ENCODE measurements around the gene IFI16. TPM values are rescaled to one million over a fixed set of nuclear protein-coding genes. Genes with fewer than 3 reads are reported as not detected.

Gene IFI16
- total and polyA plus RNA-seq, 2 of the 4 experiments (the other 2 are of a cell fraction), result 45.0 to 65.3 TPM

DNA sequence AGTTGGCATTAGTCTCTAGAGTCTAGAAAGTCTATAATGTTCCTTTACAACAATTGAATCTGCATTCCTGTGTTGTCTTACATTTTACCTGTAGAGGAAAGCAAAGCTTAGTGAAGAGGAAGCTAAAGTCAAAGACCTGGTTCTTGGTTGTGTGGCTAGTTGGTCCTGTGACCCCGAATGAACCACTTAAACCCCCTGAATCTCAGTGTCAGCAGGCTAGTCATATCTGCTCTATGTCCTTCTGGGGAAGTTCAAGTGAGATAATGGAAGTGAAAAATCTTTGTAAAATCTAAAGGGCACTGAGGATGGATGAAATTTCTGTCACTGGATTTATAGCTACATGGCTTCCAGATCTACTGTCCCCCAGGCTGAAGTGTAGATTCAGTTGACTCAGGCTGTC, 90.9 kb downstream of the IFI16 start:
- Histone ChIP-seq H2AFZ (replicated peaks; ENCODE audit: low read length, poor library complexity) (no peak overlapping the region), H4K91ac (ENCODE audit: insufficient read depth, low read depth, low read length) (no peak overlapping the region), H3K9me3 (ENCODE audit: control insufficient read depth, insufficient read depth, low read length) (no peaks in the 10 kb centered on the region), H3K23ac (ENCODE audit: low read depth, low read length) (no peak overlapping the region), H2BK120ac (ENCODE audit: low read depth, low read length) (no peak overlapping the region), H3K27ac (ENCODE audit: insufficient read depth, low read length) (no peak overlapping the region), H2AK5ac (ENCODE audit: low read depth, low read length) (no peak overlapping the region), H3K79me1 (ENCODE audit: low read depth in 1 of 2, low read length in 2 of 2) (no peaks in the 10 kb centered on the region), H3K56ac (ENCODE audit: extremely low read depth, insufficient read depth, low read length) (no peak overlapping the region), H2AK9ac (replicated peaks; ENCODE audit: low read depth, low read length, poor library complexity) (no peak overlapping the region), H3K4me2 (ENCODE audit: low read depth, low read length) (no peak overlapping the region), H2BK5ac (ENCODE audit: low read depth, low read length, poor library complexity, severe bottlenecking) (no peak overlapping the region), H3K18ac (ENCODE audit: low read depth, low read length) (no peak overlapping the region), H3K4me1 (ENCODE audit: control insufficient read depth, insufficient read depth, low read length) (no peaks in the 10 kb centered on the region), H3K27me3 (ENCODE audit: control insufficient read depth, insufficient read depth, low read length) (peaks cover 3% of the 10 kb centered on the region), H4K5ac (ENCODE audit: low read depth, low read length) (no peak overlapping the region), H3K14ac (replicated peaks; ENCODE audit: low read depth, low read length) (no peak overlapping the region), H2BK15ac (ENCODE audit: low read depth, low read length) (no peak overlapping the region), H3K36me3 (ENCODE audit: control insufficient read depth, insufficient read depth, low read length) (no peaks in the 10 kb centered on the region), H3K4me3 (ENCODE audit: insufficient read depth, low read depth, low read length) (no peak overlapping the region), H3K9ac (ENCODE audit: low read depth, low read length) (no peak overlapping the region), H4K8ac (ENCODE audit: low read depth in 2 of 2, low read length in 2 of 2) (no peak overlapping the region), H3K9me1 (ENCODE audit: insufficient read depth, low read length) (no peaks in the 10 kb centered on the region), H3K4ac (ENCODE audit: low read depth, low read length) (no peak overlapping the region), H2BK20ac (ENCODE audit: low read depth, low read length) (no peak overlapping the region), H4K20me1 (ENCODE audit: insufficient read depth, low read length) (no peaks in the 10 kb centered on the region)
- BruUV-seq (replicated peaks), result no TSS peak
- CTCF ChIA-PET, result no interaction called here
- dilution Hi-C loops (cut with HindIII; ENCODE audit: low sequenced_read_pairs, unreplicated experiment) (no loop called here), intact Hi-C loops (cut with micrococcal nuclease) (no loop called here), in situ Hi-C loops (cut with MboI; ENCODE audit: low sequenced_read_pairs) (no loop called here)
- ATAC-seq (ENCODE audit: low read depth), result no peak
- WGBS, 2 experiments (ENCODE audit: extremely low coverage in 2 of 2, insufficient read length in 1 of 2), result no CpG with 5 or more reads among the region's 1 CpG
- TF ChIP-seq POLR2A (IDR thresholded peaks at IDR 0.05; ENCODE audit: low read depth, low read length) (no peak), RFX5 (IDR thresholded peaks at IDR 0.05; ENCODE audit: low read depth, low read length) (no peak), RCOR1 (IDR thresholded peaks at IDR 0.05; ENCODE audit: insufficient replicate concordance, low read length) (no peak), MXI1 (IDR thresholded peaks at IDR 0.05; ENCODE audit: borderline replicate concordance, low read depth, low read length) (no peak), MAFK (IDR thresholded peaks at IDR 0.05; ENCODE audit: low read depth, low read length) (no peak), SMC3 (IDR thresholded peaks at IDR 0.05; ENCODE audit: low read depth, low read length) (no peak), FOS (IDR thresholded peaks at IDR 0.05; ENCODE audit: low read depth, low read length) (no peak), RAD21 (IDR thresholded peaks at IDR 0.05; ENCODE audit: low read length) (no peak), BHLHE40 (IDR thresholded peaks at IDR 0.05; ENCODE audit: low read depth, low read length) (no peak), MAZ (IDR thresholded peaks at IDR 0.05; ENCODE audit: borderline replicate concordance, low read depth, low read length) (no peak), CHD1 (IDR thresholded peaks at IDR 0.05; ENCODE audit: low read depth, low read length) (no peak), CEBPB (IDR thresholded peaks at IDR 0.05; ENCODE audit: low read depth, low read length) (no peak), NFE2L2 (IDR thresholded peaks at IDR 0.05; ENCODE audit: low read depth, low read length) (no peak)
- TF ChIP-seq, protein P1, sequence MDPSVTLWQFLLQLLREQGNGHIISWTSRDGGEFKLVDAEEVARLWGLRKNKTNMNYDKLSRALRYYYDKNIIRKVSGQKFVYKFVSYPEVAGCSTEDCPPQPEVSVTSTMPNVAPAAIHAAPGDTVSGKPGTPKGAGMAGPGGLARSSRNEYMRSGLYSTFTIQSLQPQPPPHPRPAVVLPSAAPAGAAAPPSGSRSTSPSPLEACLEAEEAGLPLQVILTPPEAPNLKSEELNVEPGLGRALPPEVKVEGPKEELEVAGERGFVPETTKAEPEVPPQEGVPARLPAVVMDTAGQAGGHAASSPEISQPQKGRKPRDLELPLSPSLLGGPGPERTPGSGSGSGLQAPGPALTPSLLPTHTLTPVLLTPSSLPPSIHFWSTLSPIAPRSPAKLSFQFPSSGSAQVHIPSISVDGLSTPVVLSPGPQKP (IDR thresholded peaks at IDR 0.05; ENCODE audit: borderline replicate concordance, low read depth, low read length), result no peak
- TF ChIP-seq, protein P2, sequence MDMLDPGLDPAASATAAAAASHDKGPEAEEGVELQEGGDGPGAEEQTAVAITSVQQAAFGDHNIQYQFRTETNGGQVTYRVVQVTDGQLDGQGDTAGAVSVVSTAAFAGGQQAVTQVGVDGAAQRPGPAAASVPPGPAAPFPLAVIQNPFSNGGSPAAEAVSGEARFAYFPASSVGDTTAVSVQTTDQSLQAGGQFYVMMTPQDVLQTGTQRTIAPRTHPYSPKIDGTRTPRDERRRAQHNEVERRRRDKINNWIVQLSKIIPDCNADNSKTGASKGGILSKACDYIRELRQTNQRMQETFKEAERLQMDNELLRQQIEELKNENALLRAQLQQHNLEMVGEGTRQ (IDR thresholded peaks at IDR 0.05; ENCODE audit: low read depth, low read length), result no peak
- TF ChIP-seq, protein P3, sequence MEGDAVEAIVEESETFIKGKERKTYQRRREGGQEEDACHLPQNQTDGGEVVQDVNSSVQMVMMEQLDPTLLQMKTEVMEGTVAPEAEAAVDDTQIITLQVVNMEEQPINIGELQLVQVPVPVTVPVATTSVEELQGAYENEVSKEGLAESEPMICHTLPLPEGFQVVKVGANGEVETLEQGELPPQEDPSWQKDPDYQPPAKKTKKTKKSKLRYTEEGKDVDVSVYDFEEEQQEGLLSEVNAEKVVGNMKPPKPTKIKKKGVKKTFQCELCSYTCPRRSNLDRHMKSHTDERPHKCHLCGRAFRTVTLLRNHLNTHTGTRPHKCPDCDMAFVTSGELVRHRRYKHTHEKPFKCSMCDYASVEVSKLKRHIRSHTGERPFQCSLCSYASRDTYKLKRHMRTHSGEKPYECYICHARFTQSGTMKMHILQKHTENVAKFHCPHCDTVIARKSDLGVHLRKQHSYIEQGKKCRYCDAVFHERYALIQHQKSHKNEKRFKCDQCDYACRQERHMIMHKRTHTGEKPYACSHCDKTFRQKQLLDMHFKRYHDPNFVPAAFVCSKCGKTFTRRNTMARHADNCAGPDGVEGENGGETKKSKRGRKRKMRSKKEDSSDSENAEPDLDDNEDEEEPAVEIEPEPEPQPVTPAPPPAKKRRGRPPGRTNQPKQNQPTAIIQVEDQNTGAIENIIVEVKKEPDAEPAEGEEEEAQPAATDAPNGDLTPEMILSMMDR (conservative IDR thresholded peaks at IDR 0.05; ENCODE audit: low read depth, low read length), result no peak
- POLR2A ChIA-PET (ENCODE audit: unreplicated experiment), result no interaction called here
- DNase-seq, result no peak
